ENCODE results near the gene MSN. TPM values are rescaled to one million over a fixed set of nuclear protein-coding genes. Genes with fewer than 3 reads are reported as not detected.

The MSN gene
- total RNA-seq, 1 experiment from 2014 or later, result 119 TPM

DNA sequence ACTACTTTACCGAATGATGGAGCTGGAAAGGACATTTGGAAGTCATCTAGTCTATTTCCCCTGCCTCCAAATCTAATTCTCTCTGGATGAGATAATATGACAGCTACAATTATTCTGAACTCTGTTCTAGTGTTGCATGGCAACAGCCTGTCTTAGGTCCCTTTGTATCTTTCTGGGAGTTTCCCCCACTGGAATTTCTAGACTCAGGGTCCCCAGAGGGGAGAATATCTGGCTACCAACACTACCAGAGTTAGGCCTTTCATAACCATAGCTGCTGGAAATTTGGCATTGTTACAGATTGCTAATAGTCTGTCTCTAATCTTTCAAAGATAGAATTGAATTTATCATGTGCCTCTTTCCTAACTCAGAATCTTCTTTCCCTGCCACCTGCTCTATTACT is 4.5 kb downstream of the MSN start:
- H3K36me3 ChIP-seq (ENCODE audit: control insufficient read depth in 1 of 2, insufficient read depth in 2 of 2, low read length in 2 of 2), result no peaks in the 10 kb centered on the region
- TF ChIP-seq EZH2phosphoT487 (IDR thresholded peaks at IDR 0.05; ENCODE audit: borderline replicate concordance), result no peak
- TF ChIP-seq, protein P1, sequence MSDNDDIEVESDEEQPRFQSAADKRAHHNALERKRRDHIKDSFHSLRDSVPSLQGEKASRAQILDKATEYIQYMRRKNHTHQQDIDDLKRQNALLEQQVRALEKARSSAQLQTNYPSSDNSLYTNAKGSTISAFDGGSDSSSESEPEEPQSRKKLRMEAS (IDR thresholded peaks at IDR 0.05), result no peak
- TF ChIP-seq ELF1 (IDR thresholded peaks at IDR 0.05; ENCODE audit: borderline replicate concordance, low read depth), result no peak
- no peak for TF ChIP-seq POLR2AphosphoS5 (IDR thresholded peaks at IDR 0.05; ENCODE audit: low read depth, low read length)
- no peak for TF ChIP-seq TCF7L2 (IDR thresholded peaks at IDR 0.05; ENCODE audit: borderline replicate concordance, extremely low read depth, insufficient read depth, insufficient read length)
- TF ChIP-seq EZH2 (IDR thresholded peaks at IDR 0.05), result no peak
- TF ChIP-seq YY1 (IDR thresholded peaks at IDR 0.05; ENCODE audit: extremely low read depth, insufficient replicate concordance, low read depth, low read length), result no peak
- no peak for TF ChIP-seq POLR2A (IDR thresholded peaks at IDR 0.05; ENCODE audit: borderline replicate concordance, extremely low read depth, insufficient read depth, insufficient read length)
- TF ChIP-seq ZFX (IDR thresholded peaks at IDR 0.05), result no peak
- TF ChIP-seq ZNF274 (IDR thresholded peaks at IDR 0.05; ENCODE audit: low read depth, low read length), result no peak
- no peak for TF ChIP-seq RAD21 (IDR thresholded peaks at IDR 0.05; ENCODE audit: low read depth)
- TF ChIP-seq FOSL1 (IDR thresholded peaks at IDR 0.05; ENCODE audit: low read depth), result no peak
- TF ChIP-seq, protein P2, sequence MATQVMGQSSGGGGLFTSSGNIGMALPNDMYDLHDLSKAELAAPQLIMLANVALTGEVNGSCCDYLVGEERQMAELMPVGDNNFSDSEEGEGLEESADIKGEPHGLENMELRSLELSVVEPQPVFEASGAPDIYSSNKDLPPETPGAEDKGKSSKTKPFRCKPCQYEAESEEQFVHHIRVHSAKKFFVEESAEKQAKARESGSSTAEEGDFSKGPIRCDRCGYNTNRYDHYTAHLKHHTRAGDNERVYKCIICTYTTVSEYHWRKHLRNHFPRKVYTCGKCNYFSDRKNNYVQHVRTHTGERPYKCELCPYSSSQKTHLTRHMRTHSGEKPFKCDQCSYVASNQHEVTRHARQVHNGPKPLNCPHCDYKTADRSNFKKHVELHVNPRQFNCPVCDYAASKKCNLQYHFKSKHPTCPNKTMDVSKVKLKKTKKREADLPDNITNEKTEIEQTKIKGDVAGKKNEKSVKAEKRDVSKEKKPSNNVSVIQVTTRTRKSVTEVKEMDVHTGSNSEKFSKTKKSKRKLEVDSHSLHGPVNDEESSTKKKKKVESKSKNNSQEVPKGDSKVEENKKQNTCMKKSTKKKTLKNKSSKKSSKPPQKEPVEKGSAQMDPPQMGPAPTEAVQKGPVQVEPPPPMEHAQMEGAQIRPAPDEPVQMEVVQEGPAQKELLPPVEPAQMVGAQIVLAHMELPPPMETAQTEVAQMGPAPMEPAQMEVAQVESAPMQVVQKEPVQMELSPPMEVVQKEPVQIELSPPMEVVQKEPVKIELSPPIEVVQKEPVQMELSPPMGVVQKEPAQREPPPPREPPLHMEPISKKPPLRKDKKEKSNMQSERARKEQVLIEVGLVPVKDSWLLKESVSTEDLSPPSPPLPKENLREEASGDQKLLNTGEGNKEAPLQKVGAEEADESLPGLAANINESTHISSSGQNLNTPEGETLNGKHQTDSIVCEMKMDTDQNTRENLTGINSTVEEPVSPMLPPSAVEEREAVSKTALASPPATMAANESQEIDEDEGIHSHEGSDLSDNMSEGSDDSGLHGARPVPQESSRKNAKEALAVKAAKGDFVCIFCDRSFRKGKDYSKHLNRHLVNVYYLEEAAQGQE (IDR thresholded peaks at IDR 0.05; ENCODE audit: low read depth), result no peak
- no peak for TF ChIP-seq SRF (IDR thresholded peaks at IDR 0.05; ENCODE audit: low read depth)
- no peak for TF ChIP-seq SP1 (IDR thresholded peaks at IDR 0.05; ENCODE audit: low read depth)
- TF ChIP-seq JUND (IDR thresholded peaks at IDR 0.05), result no peak
- TF ChIP-seq CBX3 (IDR thresholded peaks at IDR 0.05; ENCODE audit: low read depth), result no peak
- TF ChIP-seq, protein P3, sequence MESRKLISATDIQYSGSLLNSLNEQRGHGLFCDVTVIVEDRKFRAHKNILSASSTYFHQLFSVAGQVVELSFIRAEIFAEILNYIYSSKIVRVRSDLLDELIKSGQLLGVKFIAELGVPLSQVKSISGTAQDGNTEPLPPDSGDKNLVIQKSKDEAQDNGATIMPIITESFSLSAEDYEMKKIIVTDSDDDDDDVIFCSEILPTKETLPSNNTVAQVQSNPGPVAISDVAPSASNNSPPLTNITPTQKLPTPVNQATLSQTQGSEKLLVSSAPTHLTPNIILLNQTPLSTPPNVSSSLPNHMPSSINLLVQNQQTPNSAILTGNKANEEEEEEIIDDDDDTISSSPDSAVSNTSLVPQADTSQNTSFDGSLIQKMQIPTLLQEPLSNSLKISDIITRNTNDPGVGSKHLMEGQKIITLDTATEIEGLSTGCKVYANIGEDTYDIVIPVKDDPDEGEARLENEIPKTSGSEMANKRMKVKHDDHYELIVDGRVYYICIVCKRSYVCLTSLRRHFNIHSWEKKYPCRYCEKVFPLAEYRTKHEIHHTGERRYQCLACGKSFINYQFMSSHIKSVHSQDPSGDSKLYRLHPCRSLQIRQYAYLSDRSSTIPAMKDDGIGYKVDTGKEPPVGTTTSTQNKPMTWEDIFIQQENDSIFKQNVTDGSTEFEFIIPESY (IDR thresholded peaks at IDR 0.05; ENCODE audit: extremely low read depth, insufficient replicate concordance, low read length), result no peak
- TF ChIP-seq CEBPB (IDR thresholded peaks at IDR 0.05; ENCODE audit: low read depth), result no peak
- TF ChIP-seq, protein P4, sequence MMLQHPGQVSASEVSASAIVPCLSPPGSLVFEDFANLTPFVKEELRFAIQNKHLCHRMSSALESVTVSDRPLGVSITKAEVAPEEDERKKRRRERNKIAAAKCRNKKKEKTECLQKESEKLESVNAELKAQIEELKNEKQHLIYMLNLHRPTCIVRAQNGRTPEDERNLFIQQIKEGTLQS (IDR thresholded peaks at IDR 0.05), result no peak
- no peak overlapping the region for H3K4me2 ChIP-seq (ENCODE audit: low read length)
- RAD21 ChIA-PET (ENCODE audit: low non-redundant PET in 1 of 2, low total read pairs in 2 of 2, uncharacterized antibody in 2 of 2, unreplicated experiment in 2 of 2), result no interaction called here
- no peaks in the 10 kb centered on the region for H3K9me2 ChIP-seq (ENCODE audit: insufficient read depth)
- peaks cover 11 to 43% of the 10 kb centered on the region in 2 experiments for H3K4me1 ChIP-seq (ENCODE audit: control insufficient read depth in 1 of 2, insufficient read depth in 2 of 2, low read length in 2 of 2)
- H2AFZ ChIP-seq (ENCODE audit: low read depth, low read length, poor library complexity, severe bottlenecking), result no peak overlapping the region
- CTCF ChIA-PET, result no interaction called here
- H3K79me2 ChIP-seq (ENCODE audit: insufficient read depth, low read length), result peaks cover 88% of the 10 kb centered on the region
- no TSS peak for BruUV-seq (replicated peaks)
- no peaks in the 10 kb centered on the region for H3K9me3 ChIP-seq (ENCODE audit: control insufficient read depth in 1 of 2, insufficient read depth in 1 of 2, low read depth in 1 of 2, low read length in 2 of 2)
- intact Hi-C loops (cut with micrococcal nuclease), result no loop called here
- H3K27ac ChIP-seq (ENCODE audit: low read depth, low read length), result no peak overlapping the region
- DNase-seq (ENCODE audit: low read depth, low spot score), result no peak
- no peak for ATAC-seq
- no peak overlapping the region for H3K4me3 ChIP-seq (replicated peaks in 1 of 2; ENCODE audit: low read depth in 1 of 2, low read length in 2 of 2)
- H3K27me3 ChIP-seq (ENCODE audit: insufficient read depth, low read length), result no peaks in the 10 kb centered on the region
- no peaks in the 10 kb centered on the region for H4K20me1 ChIP-seq (ENCODE audit: insufficient read depth)
- no peak overlapping the region for H3K9ac ChIP-seq (ENCODE audit: low read length)
- POLR2A ChIA-PET, result no interaction called here
